GM10248 (cell line): ENCODE measurements around the gene CIB4.

Experiments
- CTCF ChIA-PET: fragments of 300-600 bp; sonication (Branson Sonifier 250); formaldehyde crosslinking; extraction: SDS; loops from one replicate; lab custom pipeline; 2021; ENCODE audit warnings: antibody characterized with exemption; lab: Yijun Ruan, JAX
- POLR2A ChIA-PET: fragments of 350-650 bp; sonication (Branson Sonifier 250); formaldehyde crosslinking; extraction: SDS; loops from one replicate; lab custom pipeline; 2020; ENCODE audit warnings: antibody characterized with exemption; lab: Yijun Ruan, JAX
- DNase-seq: peaks from one replicate; pipeline ENCODE4 v3.0.0; 2012; ENCODE audit errors: extremely low spot score
- TF ChIP-seq, protein P1 (sequence below): IDR thresholded peaks from 2 replicates; pipeline ENCODE4 v1.5.1; 2012; ENCODE audit warnings: mild to moderate bottlenecking, low read depth; ENCODE audit errors: extremely low read depth, missing control alignments, control extremely low read depth

The CIB4 gene

GRCh38 chr2:26575836-26576564 lies 65.2 kb downstream of the CIB4 start:
- ChIA-PET POLR2A (no interaction called here), CTCF (interaction anchor here (1.7 to 4.1 kb wide), 10 partner anchors 10 to 625 kb away, joined by 3 to 46 read pairs (median 14); no protein-coding TSS in a partner anchor)
- TF ChIP-seq, protein P1, sequence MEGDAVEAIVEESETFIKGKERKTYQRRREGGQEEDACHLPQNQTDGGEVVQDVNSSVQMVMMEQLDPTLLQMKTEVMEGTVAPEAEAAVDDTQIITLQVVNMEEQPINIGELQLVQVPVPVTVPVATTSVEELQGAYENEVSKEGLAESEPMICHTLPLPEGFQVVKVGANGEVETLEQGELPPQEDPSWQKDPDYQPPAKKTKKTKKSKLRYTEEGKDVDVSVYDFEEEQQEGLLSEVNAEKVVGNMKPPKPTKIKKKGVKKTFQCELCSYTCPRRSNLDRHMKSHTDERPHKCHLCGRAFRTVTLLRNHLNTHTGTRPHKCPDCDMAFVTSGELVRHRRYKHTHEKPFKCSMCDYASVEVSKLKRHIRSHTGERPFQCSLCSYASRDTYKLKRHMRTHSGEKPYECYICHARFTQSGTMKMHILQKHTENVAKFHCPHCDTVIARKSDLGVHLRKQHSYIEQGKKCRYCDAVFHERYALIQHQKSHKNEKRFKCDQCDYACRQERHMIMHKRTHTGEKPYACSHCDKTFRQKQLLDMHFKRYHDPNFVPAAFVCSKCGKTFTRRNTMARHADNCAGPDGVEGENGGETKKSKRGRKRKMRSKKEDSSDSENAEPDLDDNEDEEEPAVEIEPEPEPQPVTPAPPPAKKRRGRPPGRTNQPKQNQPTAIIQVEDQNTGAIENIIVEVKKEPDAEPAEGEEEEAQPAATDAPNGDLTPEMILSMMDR, result no peak
- no peak for DNase-seq

GRCh38 chr2:26574900-26575560 lies 66.1 kb downstream of the CIB4 start:
- ChIA-PET POLR2A (no interaction called here), CTCF (interaction anchor here (1.7 kb wide), 1 partner anchor 624 kb away, joined by 5 read pairs; no protein-coding TSS in a partner anchor)
- no peak for DNase-seq
- TF ChIP-seq, protein P1, result no peak

DNA sequence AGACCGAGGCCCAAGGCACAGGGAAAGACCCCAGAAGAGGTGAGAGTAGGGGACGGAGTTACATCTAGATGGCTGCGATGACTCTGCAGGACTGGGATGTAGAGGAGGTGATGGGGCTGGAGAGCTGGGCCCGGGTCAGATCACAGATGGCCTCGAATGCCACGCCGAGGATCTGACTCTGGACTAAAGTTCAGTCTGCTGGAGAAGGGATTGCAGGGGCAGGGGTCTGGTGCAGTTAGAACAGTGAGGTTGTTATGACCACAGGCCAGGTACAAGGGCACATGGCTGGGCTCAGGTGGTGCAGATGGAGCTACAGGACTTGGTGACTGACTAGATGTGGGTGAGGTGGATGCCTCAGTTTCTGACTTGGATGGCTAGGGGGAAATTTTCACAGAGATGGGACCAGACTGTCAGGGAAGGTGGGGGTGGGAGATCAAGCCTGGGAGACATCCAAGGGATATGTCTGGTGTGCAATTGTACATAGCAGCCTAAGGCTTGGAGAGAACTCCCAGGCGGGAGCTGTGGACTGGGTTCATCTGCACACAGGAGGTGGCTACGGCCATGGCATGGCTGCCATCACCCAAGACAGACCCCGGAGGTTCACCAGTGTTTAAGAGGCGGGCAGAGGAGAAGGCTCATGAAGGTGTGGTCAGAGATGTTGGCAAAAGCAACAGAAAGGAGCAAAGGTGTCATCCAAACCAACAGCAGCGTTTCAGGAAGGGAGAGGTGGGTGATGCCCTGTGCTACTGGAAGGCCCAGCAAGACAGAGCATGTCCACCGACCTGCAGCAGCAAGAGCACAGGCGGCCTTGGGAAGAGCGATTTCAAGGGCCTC lies 66.9 kb downstream of the CIB4 start:
- TF ChIP-seq, protein P1, result no peak
- DNase-seq, result no peak
- CTCF ChIA-PET, result interaction anchor here (0.9 to 1.7 kb wide), 2 partner anchors 15 to 624 kb away, joined by 3 to 5 read pairs; no protein-coding TSS in a partner anchor
- POLR2A ChIA-PET, result no interaction called here

DNA sequence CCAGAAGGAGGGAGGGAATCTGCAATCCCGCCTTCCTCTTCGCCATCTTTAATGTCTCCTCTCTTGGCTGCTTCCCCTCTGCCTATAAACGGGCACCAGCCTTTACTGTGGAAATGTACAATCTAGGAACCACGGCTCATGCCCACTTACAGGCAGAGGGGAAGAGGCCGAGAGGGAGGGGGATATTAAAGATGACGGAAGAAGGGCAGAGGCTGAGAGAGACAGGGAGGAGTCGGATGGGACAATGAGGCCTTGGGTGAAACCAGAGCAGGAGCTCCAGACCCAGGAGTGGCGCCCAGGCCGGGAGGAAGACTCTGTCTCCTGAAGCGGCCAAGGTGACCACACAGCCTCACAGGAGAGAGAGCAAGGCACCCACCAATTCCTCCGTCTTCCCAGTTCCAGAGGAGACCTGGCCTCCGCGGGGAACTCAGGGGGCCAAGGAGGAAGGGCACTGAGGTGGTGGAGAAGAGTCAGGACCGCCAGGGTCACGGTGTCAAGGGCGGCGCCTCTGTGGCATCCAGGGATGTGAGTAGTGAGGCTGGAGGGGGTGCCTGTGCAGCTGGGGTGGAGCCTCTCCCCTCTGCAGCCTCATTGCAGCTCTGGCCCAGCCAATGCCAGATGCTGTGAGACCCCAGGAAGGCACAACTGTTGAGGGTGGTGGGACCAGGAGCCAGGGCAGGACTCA lies 67.8 kb downstream of the CIB4 start:
- TF ChIP-seq, protein P1, result no peak
- ChIA-PET POLR2A (no interaction called here), CTCF (interaction anchor here (0.9 kb wide), 1 partner anchor 14 kb away, joined by 3 read pairs; no protein-coding TSS in a partner anchor)

DNA sequence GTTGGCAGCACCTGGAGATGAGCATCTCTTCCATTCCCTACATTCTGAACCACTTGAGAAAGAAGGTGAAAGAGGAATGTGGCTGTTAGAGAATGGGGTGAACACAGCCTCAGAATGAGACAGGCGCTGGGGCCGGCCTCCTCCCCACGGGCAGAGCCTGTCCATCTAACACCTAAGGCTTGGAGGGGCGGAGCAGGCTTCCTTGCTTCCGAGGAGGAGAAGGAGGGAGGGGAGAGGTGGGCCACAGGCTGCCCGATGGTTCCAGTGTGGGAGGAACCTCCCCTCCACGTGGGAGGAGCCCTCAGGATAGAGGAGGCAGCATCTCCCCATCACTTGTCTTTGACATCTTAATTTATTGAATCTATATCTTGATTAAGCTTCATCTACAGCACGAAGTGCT lies 68.6 kb downstream of the CIB4 start:
- DNase-seq, result no peak
- ChIA-PET CTCF (no interaction called here), POLR2A (interaction anchor here (0.6 kb wide), 1 partner anchor 19 kb away, joined by 4 read pairs; no protein-coding TSS in a partner anchor)
- TF ChIP-seq, protein P1, result no peak

More for the DNA sequence above, 67.8 kb downstream of the CIB4 start:
- DNase-seq, result no peak
